SKM-1 (cell line): Measurements from ENCODE around the gene TRIM8.

ENCODE experiments used
- DNase-seq: peaks from one replicate; lab custom pipeline; 2025; ENCODE audit not compliant: unreplicated experiment; lab: John Stamatoyannopoulos, UW

TRIM8 gene

DNA sequence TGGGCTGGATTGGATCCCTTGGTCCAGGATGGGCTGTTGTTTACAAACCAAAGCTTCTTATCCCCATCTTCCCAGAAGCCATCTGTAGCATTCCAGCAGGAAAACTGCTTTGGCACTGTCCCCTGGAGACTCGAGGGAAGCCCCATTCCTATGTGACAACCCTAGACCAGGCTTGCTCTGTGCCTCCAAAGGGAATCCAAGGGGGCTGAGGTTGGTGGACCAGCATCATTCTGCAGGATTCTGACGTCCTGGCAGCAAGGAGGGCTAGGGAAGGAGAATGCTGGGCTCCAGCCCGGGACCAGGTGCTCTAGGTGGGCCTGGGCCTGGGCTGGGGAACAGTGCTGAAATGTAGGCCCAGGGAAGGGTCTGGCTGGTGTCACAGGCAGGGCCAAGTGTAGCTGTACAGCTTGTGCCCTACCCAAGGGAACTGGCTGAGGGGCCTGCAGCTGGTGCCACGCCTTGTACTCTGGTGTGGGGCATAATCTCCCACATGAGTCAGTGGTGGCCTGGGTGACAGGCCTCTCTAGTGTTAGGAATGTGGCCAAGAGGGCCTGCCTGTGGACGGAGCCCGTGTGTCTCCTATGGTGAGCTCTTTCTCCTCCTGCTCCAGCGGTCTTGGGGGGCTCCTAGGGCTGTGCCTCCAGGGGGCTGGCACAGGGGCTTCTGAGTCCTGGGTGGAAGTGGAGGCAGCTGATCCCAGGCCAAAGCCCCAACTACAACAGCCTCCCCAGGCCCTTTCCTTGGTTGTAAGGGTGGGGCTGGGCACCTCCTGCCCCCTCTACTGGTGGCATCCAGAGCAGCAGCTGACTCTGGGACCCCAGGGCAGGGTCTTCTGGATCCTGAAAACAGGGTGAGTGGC is 25.2 kb downstream of the TRIM8 start:
- no peak for DNase-seq

GRCh38 chr10:102670065-102670670 is 25.9 kb downstream of the TRIM8 start:
- DNase-seq, result no peak

DNA sequence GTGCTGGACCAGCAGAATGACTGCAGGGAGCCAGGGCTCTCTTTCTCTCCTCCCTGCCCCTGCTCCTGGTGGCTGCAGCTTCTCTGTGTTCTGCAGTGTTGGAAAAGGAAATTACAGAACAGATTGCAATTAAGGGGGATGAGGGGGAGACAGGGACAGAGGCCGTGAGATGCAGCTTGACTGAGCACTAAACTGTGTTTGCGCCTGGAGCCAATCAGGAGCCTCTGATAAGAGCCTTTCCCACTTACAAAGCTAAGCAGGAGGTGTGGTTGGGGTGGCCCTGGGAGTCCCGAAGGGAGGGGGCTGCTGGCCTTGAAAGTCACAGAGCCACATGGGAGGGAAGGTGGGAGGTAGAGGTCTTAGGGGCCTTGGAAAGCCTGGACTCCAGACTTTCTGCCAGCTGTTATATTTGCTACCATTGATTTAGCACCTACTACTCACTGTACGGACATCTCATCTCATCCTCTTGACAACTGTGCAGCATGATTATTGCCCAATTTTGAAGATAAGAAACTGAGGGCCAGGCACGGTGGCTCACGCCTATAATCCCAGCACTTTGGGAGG is 26.7 kb downstream of the TRIM8 start:
- DNase-seq, result no peak

DNA sequence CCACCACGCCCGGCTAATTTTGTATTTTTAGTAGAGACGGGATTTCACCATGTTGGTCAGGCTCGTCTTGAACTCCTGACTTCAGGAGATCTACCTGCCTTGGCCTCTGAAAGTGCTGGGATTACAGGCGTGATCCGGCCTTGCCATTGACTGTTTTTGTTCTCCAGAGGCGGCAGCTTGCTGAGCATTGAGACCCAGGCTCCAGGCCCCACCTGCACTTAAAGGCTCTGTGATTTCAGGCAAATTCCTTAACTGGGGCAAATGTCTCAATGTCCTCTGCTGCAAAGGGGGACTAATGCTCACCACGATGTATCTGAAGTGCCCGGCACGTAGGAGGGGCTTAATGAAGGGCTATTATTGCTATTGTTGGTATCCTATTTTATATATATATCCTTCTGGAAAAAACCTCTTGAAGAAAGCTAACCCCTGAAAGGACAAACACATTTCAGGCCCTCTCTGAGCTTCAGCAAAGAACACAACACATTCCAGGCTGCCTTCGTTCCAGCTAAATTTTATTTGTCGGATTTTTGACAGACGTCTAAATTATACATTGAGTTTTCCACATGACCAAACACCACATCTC is 29.0 kb downstream of the TRIM8 start:
- no peak for DNase-seq

- no peak for DNase-seq
These were observed 29.7 kb downstream of the TRIM8 start for GRCh38 chr10:102673819-102674511.

DNA sequence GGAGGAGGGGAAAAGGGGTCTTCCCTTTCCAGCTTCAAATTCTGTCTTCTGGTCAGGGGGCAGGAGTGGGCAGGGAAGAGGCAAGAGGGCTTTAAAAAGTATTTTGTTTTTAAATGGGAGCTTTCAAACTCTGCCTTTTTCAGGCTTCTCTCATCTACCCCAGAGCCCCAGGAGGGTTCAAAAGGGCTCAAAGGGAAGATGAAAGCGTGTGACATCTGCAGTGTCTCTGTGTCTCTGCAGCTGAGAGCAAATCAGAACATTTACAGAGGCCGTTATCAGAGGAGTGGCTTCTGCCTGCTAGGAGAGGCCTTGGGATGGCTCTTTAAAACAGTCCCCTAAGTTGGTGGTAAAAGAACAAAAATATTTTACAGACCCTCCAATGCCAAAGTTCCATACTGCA is 30.3 kb downstream of the TRIM8 start:
- DNase-seq, result no peak

DNA sequence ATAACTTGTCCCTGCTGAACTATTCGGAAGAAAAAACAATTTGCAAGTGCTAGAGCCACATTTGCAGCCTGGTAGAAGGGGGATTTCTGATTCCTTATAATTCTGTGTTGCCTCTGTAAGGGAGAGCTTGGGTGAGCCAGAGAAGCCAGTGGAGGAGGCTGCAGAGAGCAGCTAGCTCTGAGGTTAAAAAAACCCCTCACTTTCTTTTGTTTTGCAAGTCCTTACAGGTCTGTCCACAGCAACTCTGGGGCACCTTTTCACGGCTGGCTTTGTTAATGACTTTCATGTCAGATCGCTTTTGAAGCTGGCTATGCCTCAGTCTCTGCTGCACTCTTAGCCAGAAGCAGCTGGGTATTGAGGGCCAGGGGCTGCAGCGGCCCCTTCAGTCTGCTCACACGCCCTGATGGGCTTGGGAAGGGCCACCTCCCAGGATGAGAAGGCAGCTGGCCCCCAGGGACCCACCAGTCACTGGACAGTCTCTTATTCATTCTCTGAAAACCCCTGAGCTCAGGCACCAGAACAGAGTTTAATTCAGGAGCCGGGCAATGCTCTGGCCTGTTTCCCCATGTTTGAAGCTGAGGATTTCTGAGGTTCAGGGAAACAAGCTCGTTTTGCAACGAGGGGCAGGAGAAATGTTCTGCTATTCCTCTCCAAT is 30.9 kb downstream of the TRIM8 start:
- DNase-seq, result no peak

- peak; percentile 73 for DNase-seq
These were observed 31.6 kb downstream of the TRIM8 start for GRCh38 chr10:102675666-102676533.

GRCh38 chr10:102676534-102677315 is 32.4 kb downstream of the TRIM8 start:
- no peak for DNase-seq

- no peak for DNase-seq
These were observed 33.2 kb downstream of the TRIM8 start for GRCh38 chr10:102677331-102678067.

- no peak for DNase-seq
These were observed 33.8 kb downstream of the TRIM8 start for GRCh38 chr10:102678068-102678400.

DNA sequence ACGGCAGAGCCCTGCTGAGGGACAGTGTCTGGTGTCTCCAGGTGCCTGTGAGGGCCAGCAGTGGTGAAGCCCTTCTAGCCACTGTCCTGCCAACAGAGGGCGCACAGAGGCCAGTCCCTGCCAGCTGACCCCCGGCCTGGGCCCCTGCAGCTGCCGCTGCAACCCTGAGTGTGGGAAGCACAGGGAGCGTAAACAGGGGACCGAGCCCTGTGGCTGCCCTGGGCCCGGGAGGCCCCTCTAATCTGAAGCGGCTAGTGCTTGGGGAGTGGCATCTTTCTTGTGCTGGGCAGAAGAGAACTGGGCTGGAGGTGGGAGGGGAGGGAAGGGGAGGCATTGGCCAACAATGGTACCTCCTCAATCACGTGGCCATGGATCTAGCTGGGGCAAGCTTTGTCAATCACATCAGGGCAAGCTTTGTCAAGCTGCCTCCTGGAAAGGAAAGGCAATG is 34.6 kb downstream of the TRIM8 start:
- no peak for DNase-seq

DNA sequence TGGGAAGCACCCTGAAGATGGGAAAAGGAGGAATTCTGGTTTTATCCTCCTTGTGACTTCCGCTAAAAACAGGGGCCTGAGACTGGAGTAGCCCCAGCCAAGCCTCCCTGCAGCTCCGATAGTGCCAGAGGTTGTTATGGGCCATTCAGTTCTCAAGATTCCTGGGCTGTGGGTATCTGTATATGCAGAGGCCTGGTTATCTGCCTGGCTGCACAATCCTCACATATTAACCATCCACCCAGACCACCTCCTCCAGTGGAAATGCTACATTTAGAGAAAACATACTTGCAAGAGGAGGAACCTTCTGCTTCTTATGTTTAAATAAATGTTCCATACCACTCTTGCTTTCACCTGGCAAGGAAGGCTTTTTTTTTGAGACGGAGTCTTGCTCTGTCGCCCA is 35.3 kb downstream of the TRIM8 start:
- DNase-seq, result no peak

GRCh38 chr10:102681696-102682095 is 37.4 kb downstream of the TRIM8 start:
- no peak for DNase-seq

DNA sequence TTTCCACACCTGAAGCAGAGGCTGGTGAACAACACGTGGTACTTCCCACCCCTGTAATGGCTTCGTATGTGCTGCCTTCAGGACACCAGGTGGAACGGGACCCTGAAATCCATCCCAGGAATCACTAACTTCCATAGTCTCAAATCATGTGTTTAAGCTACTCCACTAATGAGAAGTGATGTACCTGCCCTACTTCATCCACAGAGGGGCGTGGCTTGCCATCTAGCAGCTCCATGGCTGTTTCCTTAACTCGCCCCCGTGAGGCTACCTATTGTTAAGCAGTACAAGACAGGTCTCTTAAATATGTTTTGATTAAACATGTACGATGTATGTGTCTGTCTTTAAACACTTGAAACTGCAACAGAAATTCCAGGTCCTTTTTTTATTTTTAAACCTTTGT is 38.1 kb downstream of the TRIM8 start:
- no peak for DNase-seq

DNA sequence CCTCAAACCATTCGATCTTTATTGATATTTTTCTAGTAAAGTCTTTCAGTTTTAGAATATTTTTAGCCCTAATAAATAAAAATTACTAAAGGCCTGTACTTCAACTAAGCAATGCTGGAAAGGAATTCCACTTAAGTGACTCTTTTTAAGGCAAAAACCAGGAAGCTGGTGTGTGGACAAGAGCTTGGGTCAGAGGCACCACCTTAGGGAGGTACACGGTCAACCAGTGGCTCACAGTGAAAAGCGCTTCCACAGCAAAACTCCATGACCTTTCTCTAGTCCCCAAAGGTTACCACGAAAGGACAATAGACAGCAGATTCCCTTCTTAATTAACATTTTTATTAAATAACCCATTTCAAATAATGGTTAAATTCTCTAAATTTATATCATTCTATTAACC is 38.7 kb downstream of the TRIM8 start:
- no peak for DNase-seq

DNA sequence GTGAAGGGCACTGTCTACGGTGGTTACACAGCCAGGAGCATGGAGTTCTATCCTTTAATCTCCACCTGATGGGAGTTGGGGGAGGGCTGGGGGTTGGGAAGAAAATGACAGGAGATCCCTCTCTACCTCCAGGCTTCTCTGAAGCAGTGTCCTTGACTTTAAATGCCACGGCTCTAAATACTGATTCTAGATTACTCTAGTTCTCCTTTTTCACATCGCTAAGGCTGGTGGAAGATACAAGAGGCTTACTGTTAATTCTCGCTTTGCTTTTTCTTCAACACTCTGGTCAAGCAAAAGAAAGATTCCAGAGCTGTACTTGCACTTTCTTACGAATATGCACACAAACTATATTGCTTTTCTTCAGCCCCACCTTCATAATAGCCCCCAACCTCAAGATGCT is 39.5 kb downstream of the TRIM8 start:
- DNase-seq, result no peak

DNA sequence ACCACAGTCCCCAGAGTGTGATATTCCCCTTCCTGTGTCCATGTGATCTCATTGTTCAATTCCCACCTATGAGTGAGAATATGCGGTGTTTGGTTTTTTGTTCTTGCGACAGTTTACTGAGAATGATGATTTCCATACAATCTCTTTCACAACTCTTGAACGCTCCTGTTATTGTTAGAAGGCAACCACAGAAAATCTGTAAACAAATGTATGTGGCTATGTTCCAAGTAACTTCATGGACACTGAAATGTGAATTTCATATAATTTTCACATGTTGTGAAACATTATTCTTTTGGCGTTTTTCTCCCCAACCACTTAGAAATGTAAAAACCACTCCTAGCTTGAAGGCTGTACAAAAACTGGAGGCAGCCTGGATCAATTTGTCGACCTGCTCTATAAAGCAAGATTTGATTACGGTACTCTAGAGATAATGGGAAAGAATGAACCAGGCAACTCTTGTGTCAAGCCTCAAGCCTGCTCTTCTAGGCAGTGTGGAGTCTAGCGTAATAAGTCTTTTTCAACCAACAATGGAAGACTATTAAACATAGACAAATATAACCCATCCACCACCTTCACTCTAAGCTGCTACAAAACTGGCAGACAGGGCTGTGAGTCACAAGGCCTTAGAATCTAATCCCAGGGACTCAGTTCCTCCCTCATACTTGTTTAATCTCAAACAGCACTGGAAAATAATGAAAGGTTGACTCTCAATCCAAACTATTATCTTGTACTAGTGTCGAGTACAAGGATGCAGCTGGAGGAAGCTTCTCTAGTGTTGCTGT is 47.2 kb downstream of the TRIM8 start:
- no peak for DNase-seq
